C4-2B (cell line): Measurements from ENCODE around the gene AK5.
A peak's percentile ranks its signal among the peaks of the same experiment; 100 is the strongest.
"Not testable (repeated sequence)": the region's sequence is repeated elsewhere in the genome, so short reads cannot be mapped to it uniquely, and the experiment has no call there.

Experiments used
- H3K27ac ChIP-seq: fragments of 450-650 bp; 2 replicates; pipeline ENCODE4 v1.5.1; 2017
- CTCF ChIP-seq: fragments of 450-650 bp; conservative IDR thresholded peaks from 2 replicates; pipeline ENCODE4 v1.5.1; 2017; ENCODE audit warnings: mild to moderate bottlenecking
- ZFX ChIP-seq: fragments of 450-650 bp; IDR thresholded peaks from 2 replicates; pipeline ENCODE4 v1.6.1; 2017

The AK5 gene

GRCh38 chr1:77310924-77311323 is 29.1 kb downstream of the AK5 start:
- no peak overlapping the region for H3K27ac ChIP-seq
- TF ChIP-seq CTCF, result no peak
- TF ChIP-seq ZFX, result no peak

GRCh38 chr1:77312364-77312763 is 30.5 kb downstream of the AK5 start:
- H3K27ac ChIP-seq, result not testable (repeated sequence)

- no peak overlapping the region for H3K27ac ChIP-seq
- TF ChIP-seq ZFX (no peak), CTCF (peak; percentile 66)
Measured at GRCh38 chr1:77313491-77313890, 31.7 kb downstream of the AK5 start.

- no peak for TF ChIP-seq CTCF
- no peak for TF ChIP-seq ZFX
- H3K27ac ChIP-seq, result no peak overlapping the region
Measured at GRCh38 chr1:77316006-77316405, 34.2 kb downstream of the AK5 start.

- TF ChIP-seq ZFX (no peak), CTCF (no peak)
- no peak overlapping the region for H3K27ac ChIP-seq
Measured at GRCh38 chr1:77316966-77317365, 35.1 kb downstream of the AK5 start.

- TF ChIP-seq ZFX (no peak), CTCF (no peak)
Measured at GRCh38 chr1:77319036-77319705, 37.4 kb downstream of the AK5 start.

GRCh38 chr1:77322061-77322900 is 40.5 kb downstream of the AK5 start:
- TF ChIP-seq ZFX, result no peak
- no peak for TF ChIP-seq CTCF
- H3K27ac ChIP-seq, result no peak overlapping the region

More at GRCh38 chr1:77319036-77319705, 37.4 kb downstream of the AK5 start:
- no peak overlapping the region for H3K27ac ChIP-seq
